GM12875 (cell line): ENCODE results near the gene ALPK3.

Experiments
- H3K4me3 ChIP-seq: one replicate; pipeline ENCODE4 v1.5.1; 2011; ENCODE audit warnings: low read depth, low read length, control low read depth
- CTCF ChIP-seq: IDR thresholded peaks from 2 replicates; pipeline ENCODE4 v1.5.1; 2011; ENCODE audit warnings: low read depth, mild to moderate bottlenecking, control low read depth, inconsistent platforms, low read length, moderate library complexity, borderline replicate concordance; ENCODE audit not compliant: insufficient read depth

ALPK3 gene

GRCh38 chr15:84880007-84880406 lies 62.9 kb downstream of the ALPK3 start:
- TF ChIP-seq CTCF: no peak
- H3K4me3 ChIP-seq: no peak overlapping the region

- no peak for TF ChIP-seq CTCF
Observed at GRCh38 chr15:84880822-84881519, 63.8 kb downstream of the ALPK3 start.

GRCh38 chr15:84881520-84881830 lies 64.3 kb downstream of the ALPK3 start:
- no peak for TF ChIP-seq CTCF
- no peak overlapping the region for H3K4me3 ChIP-seq

More at GRCh38 chr15:84880822-84881519, 63.8 kb downstream of the ALPK3 start:
- no peak overlapping the region for H3K4me3 ChIP-seq

GRCh38 chr15:84883466-84883865 lies 66.3 kb downstream of the ALPK3 start:
- TF ChIP-seq CTCF: no peak
- H3K4me3 ChIP-seq: no peak overlapping the region

GRCh38 chr15:84883916-84884781 lies 67.0 kb downstream of the ALPK3 start, which contains the start of gene SLC28A1:
TSS of gene SLC28A1 (plus strand) at chr15:84884662. CDS start at chr15:84887761, 3,099 bp downstream.
- no peak for TF ChIP-seq CTCF
- no peak within 1 kb of the TSS for H3K4me3 ChIP-seq

GRCh38 chr15:84885801-84886200 lies 68.6 kb downstream of the ALPK3 start:
- TF ChIP-seq CTCF: no peak
- no peak overlapping the region for H3K4me3 ChIP-seq
